ENCODE measurements around the gene SINHCAF. TPM values are rescaled to one million over a fixed set of nuclear protein-coding genes. Genes with fewer than 3 reads are reported as not detected.

Gene SINHCAF
- total and polyA plus RNA-seq, 9 of the 15 experiments (the other 6 are each of a cell fraction or from before 2014, with no cell fraction given): 73.2 to 185 (median 110) TPM

DNA sequence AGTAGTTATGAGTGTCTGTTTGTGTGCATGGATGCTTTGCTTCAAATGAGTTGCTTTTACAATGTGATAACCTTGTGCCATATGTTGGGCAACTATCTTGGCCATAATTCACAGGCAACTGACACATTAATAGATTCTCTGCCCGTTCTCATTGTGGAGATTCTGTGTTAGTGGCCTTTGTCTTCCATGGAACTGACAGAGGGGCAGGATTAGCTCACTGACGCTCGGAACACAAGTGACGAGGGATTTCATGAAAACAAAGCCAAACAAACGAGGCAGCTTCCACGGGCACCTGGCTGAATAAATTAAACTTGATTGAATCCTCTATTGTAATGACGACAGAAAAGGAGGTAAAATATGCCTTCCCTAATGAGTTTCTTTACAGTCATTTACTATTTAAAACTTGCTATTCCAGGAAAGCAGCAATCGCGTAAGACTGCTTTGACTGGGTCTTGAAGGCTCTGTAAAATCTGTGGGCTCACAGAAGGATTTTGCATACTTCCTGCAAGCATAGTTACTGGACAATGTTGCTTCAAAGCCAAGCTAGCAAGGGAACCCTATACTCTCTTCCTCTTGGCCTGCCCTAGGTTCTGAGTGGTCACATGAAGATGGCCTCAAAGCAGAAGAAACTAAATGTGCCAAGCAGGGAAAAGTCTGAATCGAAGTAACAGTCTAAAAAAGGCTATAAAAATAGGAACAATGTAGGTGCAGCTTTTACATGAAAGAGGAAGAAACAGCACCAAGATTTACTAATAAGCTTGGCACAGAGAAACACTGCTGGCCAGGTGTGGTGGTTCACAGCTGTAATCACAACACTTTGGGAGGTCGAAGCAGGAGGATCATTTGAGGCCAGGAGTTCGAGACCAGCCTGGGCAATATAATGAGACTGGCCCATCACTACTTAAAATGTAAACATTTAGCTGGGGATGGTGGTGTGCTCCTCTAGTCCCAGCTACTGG is 28.1 kb upstream of the SINHCAF start (continued):
- TF ChIP-seq, protein P1, sequence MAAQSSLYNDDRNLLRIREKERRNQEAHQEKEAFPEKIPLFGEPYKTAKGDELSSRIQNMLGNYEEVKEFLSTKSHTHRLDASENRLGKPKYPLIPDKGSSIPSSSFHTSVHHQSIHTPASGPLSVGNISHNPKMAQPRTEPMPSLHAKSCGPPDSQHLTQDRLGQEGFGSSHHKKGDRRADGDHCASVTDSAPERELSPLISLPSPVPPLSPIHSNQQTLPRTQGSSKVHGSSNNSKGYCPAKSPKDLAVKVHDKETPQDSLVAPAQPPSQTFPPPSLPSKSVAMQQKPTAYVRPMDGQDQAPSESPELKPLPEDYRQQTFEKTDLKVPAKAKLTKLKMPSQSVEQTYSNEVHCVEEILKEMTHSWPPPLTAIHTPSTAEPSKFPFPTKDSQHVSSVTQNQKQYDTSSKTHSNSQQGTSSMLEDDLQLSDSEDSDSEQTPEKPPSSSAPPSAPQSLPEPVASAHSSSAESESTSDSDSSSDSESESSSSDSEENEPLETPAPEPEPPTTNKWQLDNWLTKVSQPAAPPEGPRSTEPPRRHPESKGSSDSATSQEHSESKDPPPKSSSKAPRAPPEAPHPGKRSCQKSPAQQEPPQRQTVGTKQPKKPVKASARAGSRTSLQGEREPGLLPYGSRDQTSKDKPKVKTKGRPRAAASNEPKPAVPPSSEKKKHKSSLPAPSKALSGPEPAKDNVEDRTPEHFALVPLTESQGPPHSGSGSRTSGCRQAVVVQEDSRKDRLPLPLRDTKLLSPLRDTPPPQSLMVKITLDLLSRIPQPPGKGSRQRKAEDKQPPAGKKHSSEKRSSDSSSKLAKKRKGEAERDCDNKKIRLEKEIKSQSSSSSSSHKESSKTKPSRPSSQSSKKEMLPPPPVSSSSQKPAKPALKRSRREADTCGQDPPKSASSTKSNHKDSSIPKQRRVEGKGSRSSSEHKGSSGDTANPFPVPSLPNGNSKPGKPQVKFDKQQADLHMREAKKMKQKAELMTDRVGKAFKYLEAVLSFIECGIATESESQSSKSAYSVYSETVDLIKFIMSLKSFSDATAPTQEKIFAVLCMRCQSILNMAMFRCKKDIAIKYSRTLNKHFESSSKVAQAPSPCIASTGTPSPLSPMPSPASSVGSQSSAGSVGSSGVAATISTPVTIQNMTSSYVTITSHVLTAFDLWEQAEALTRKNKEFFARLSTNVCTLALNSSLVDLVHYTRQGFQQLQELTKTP (IDR thresholded peaks at IDR 0.05; ENCODE audit: low read depth in 1 of 2, partially characterized antibody in 2 of 2): no peak
- TF ChIP-seq ZNF76 (CRISPR knock-in tag; IDR thresholded peaks at IDR 0.05; ENCODE audit: borderline replicate concordance) (no peak), XRCC3 (IDR thresholded peaks at IDR 0.05) (no peak), MTA3 (IDR thresholded peaks at IDR 0.05; ENCODE audit: borderline replicate concordance) (no peak)

GRCh38 chr12:31346267-31346666 is 20.3 kb upstream of the SINHCAF start:
- in situ Hi-C loops (cut with MboI): no loop called here
- POLR2A ChIA-PET: interaction anchor here (0.9 to 1.9 kb wide), 5 partner anchors 9 to 24 kb away, joined by 3 to 6 read pairs (median 3); no protein-coding TSS in a partner anchor
- H3K4me2 ChIP-seq (ENCODE audit: insufficient read depth, low read length): no peak overlapping the region
- FAIRE-seq: no peak
- intact Hi-C loops (cut with micrococcal nuclease): no loop called here
- H3K27ac ChIP-seq (ENCODE audit: extremely low read depth, low read depth, low read length): no peak overlapping the region
- BruUV-seq (replicated peaks): no TSS peak
- no peaks in the 10 kb centered on the region for H3K9me1 ChIP-seq (ENCODE audit: control insufficient read depth, insufficient read depth, low read length)
- H2AFZ ChIP-seq (ENCODE audit: low read depth, low read length): no peak overlapping the region
- ATAC-seq: no peak
- no peaks in the 10 kb centered on the region for H4K20me1 ChIP-seq (replicated peaks; ENCODE audit: control insufficient read depth, insufficient read depth, low read length)
- H3K4me3 ChIP-seq: no peak overlapping the region
- no peaks in the 10 kb centered on the region for H3K79me2 ChIP-seq (ENCODE audit: control insufficient read depth, insufficient read depth, low read length)
- H3K36me3 ChIP-seq (ENCODE audit: control insufficient read depth, insufficient read depth, low read length): no peaks in the 10 kb centered on the region
- no peak overlapping the region for H3K9ac ChIP-seq (ENCODE audit: insufficient read depth in 1 of 2, low read depth in 2 of 2, low read length in 2 of 2)
- H3K4me1 ChIP-seq (replicated peaks in 1 of 2; ENCODE audit: control insufficient read depth in 2 of 2, insufficient read depth in 2 of 2, low read length in 2 of 2): no peaks in the 10 kb centered on the region
- DNase-seq (ENCODE audit: extremely low read depth in 1 of 4, low spot score in 3 of 4): no peak
- 3% methylated on average over 9 of the region's 9 CpGs for WGBS (ENCODE audit: insufficient coverage, low coverage, missing lambda C conversion rate)
- peaks cover 19 to 32% of the 10 kb centered on the region in 2 experiments for H3K27me3 ChIP-seq (ENCODE audit: control insufficient read depth in 2 of 2, insufficient read depth in 2 of 2, low read length in 2 of 2)
- CTCF ChIA-PET (ENCODE audit: low intra/inter-chr PET ratio): no interaction called here
- H3K9me3 ChIP-seq (replicated peaks; ENCODE audit: control insufficient read depth, insufficient read depth, low read depth, low read length): no peaks in the 10 kb centered on the region
- TF ChIP-seq, protein P2, sequence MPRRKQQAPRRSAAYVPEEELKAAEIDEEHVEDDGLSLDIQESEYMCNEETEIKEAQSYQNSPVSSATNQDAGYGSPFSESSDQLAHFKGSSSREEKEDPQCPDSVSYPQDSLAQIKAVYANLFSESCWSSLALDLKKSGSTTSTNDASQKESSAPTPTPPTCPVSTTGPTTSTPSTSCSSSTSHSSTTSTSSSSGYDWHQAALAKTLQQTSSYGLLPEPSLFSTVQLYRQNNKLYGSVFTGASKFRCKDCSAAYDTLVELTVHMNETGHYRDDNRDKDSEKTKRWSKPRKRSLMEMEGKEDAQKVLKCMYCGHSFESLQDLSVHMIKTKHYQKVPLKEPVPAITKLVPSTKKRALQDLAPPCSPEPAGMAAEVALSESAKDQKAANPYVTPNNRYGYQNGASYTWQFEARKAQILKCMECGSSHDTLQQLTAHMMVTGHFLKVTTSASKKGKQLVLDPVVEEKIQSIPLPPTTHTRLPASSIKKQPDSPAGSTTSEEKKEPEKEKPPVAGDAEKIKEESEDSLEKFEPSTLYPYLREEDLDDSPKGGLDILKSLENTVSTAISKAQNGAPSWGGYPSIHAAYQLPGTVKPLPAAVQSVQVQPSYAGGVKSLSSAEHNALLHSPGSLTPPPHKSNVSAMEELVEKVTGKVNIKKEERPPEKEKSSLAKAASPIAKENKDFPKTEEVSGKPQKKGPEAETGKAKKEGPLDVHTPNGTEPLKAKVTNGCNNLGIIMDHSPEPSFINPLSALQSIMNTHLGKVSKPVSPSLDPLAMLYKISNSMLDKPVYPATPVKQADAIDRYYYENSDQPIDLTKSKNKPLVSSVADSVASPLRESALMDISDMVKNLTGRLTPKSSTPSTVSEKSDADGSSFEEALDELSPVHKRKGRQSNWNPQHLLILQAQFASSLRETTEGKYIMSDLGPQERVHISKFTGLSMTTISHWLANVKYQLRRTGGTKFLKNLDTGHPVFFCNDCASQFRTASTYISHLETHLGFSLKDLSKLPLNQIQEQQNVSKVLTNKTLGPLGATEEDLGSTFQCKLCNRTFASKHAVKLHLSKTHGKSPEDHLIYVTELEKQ (CRISPR knock-in tag; IDR thresholded peaks at IDR 0.05): no peak
- TF ChIP-seq ARID3A (IDR thresholded peaks at IDR 0.05; ENCODE audit: borderline replicate concordance, low read depth, low read length) (no peak), SLC30A9 (CRISPR knock-in tag; IDR thresholded peaks at IDR 0.05) (no peak)

Measured in K562 (cell line).